IMR-90 (cell line): ENCODE measurements around the gene NRP1. TPM values are rescaled to one million over a fixed set of nuclear protein-coding genes. Genes with fewer than 3 reads are reported as not detected.

ENCODE experiments used
- ATAC-seq: fragments of 200-7000 bp; cut with Tn5 transposase; 2 replicates; pipeline ENCODE4 v1.9.1; 2020; ENCODE audit warnings: low read depth, mild to moderate bottlenecking, moderate library complexity
- BruUV-seq: library from RNA; stranded (reverse); fragments of 400-500 nt; replicated peaks from 2 replicates; lab custom pipeline; 2021; lab: Mats Ljungman, UMichigan
- CTCF ChIA-PET: fragments of 300-600 bp; formaldehyde crosslinking; extraction: SDS; loops from one replicate; lab custom pipeline; 2021; ENCODE audit warnings: antibody characterized with exemption; lab: Yijun Ruan, JAX
- POLR2A ChIA-PET: fragments of 300-600 bp; sonication (Branson Sonifier 250); formaldehyde crosslinking; loops from one replicate; lab custom pipeline; 2022; ENCODE audit warnings: antibody characterized with exemption; ENCODE audit not compliant: unreplicated experiment; lab: Charles Lee
- DNase-seq: peaks from one replicate; pipeline ENCODE4 v3.0.0; 2013
- H2AFZ ChIP-seq: replicated peaks from 2 replicates; pipeline ENCODE3; 2013; ENCODE audit warnings: low read length, mild to moderate bottlenecking; ENCODE audit not compliant: poor library complexity
- H2AK5ac ChIP-seq: 2 replicates; pipeline ENCODE4 v1.6.1; 2013; ENCODE audit warnings: low read depth, low read length, inconsistent platforms
- H2AK9ac ChIP-seq: replicated peaks from 2 replicates; pipeline ENCODE3; 2013; ENCODE audit warnings: mild to moderate bottlenecking, low read depth, low read length, moderate library complexity; ENCODE audit not compliant: poor library complexity
- H2BK120ac ChIP-seq: 2 replicates; pipeline ENCODE4 v1.6.1; 2013; ENCODE audit warnings: low read depth, low read length, inconsistent platforms
- H2BK15ac ChIP-seq: 3 replicates; pipeline ENCODE4 v1.6.1; 2013; ENCODE audit warnings: low read depth, low read length, inconsistent platforms
- H2BK20ac ChIP-seq: 2 replicates; pipeline ENCODE4 v1.6.1; 2013; ENCODE audit warnings: low read depth, mild to moderate bottlenecking, inconsistent platforms, low read length, moderate library complexity
- H2BK5ac ChIP-seq: 2 replicates; pipeline ENCODE4 v1.6.1; 2013; ENCODE audit warnings: mild to moderate bottlenecking, low read depth, low read length, inconsistent platforms; ENCODE audit not compliant: poor library complexity, severe bottlenecking
- H3K14ac ChIP-seq: replicated peaks from 2 replicates; pipeline ENCODE4 v1.6.1; 2013; ENCODE audit warnings: low read depth, low read length, inconsistent platforms
- H3K18ac ChIP-seq: 2 replicates; pipeline ENCODE4 v1.6.1; 2013; ENCODE audit warnings: low read depth, low read length, control low read depth
- H3K23ac ChIP-seq: 2 replicates; pipeline ENCODE4 v1.6.1; 2013; ENCODE audit warnings: low read depth, low read length, inconsistent platforms
- H3K27ac ChIP-seq: 2 replicates; pipeline ENCODE4 v1.5.1; 2013; ENCODE audit warnings: mild to moderate bottlenecking, control low read depth, low read length; ENCODE audit not compliant: insufficient read depth
- H3K27me3 ChIP-seq: 2 replicates; pipeline ENCODE4 v1.6.1; 2013; ENCODE audit warnings: low read length; ENCODE audit not compliant: control insufficient read depth, insufficient read depth
- H3K36me3 ChIP-seq: 2 replicates; pipeline ENCODE4 v1.6.1; 2013; ENCODE audit warnings: low read length, mixed read lengths; ENCODE audit not compliant: control insufficient read depth, insufficient read depth
- H3K4ac ChIP-seq: 2 replicates; pipeline ENCODE4 v1.6.1; 2013; ENCODE audit warnings: low read depth, low read length, inconsistent platforms
- H3K4me1 ChIP-seq: 2 replicates; pipeline ENCODE4 v1.6.1; 2013; ENCODE audit warnings: low read length, mixed read lengths; ENCODE audit not compliant: control insufficient read depth, insufficient read depth
- H3K4me2 ChIP-seq: 2 replicates; pipeline ENCODE4 v1.6.1; 2013; ENCODE audit warnings: low read depth, mild to moderate bottlenecking, control low read depth, low read length, moderate library complexity
- H3K4me3 ChIP-seq: 2 replicates; pipeline ENCODE4 v1.5.1; 2013; ENCODE audit warnings: low read depth, mild to moderate bottlenecking, control low read depth, low read length, moderate library complexity; ENCODE audit not compliant: insufficient read depth
- H3K56ac ChIP-seq: 2 replicates; pipeline ENCODE4 v1.6.1; 2013; ENCODE audit warnings: low read length, inconsistent platforms; ENCODE audit not compliant: insufficient read depth; ENCODE audit errors: extremely low read depth
- H3K79me1 ChIP-seq, 2 experiments: 2 replicates each; pipeline ENCODE4 v1.6.1; 2013; ENCODE audit warnings: low read length in 2 of 2, inconsistent platforms in 1 of 2, low read depth in 1 of 2
- H3K9ac ChIP-seq: 2 replicates; pipeline ENCODE4 v1.6.1; 2013; ENCODE audit warnings: low read depth, low read length, control low read depth
- H3K9me1 ChIP-seq: 2 replicates; pipeline ENCODE4 v1.6.1; 2013; ENCODE audit warnings: low read length, inconsistent platforms; ENCODE audit not compliant: insufficient read depth
- H3K9me3 ChIP-seq: 2 replicates; pipeline ENCODE4 v1.6.1; 2013; ENCODE audit warnings: low read length; ENCODE audit not compliant: control insufficient read depth, insufficient read depth
- H4K20me1 ChIP-seq: 2 replicates; pipeline ENCODE4 v1.6.1; 2013; ENCODE audit warnings: low read length, inconsistent platforms; ENCODE audit not compliant: insufficient read depth
- H4K5ac ChIP-seq: 2 replicates; pipeline ENCODE4 v1.6.1; 2013; ENCODE audit warnings: mild to moderate bottlenecking, low read depth, low read length, control low read depth
- H4K8ac ChIP-seq, 2 experiments: 2 replicates each; pipeline ENCODE4 v1.6.1; 2013; ENCODE audit warnings: low read depth in 2 of 2, low read length in 2 of 2, control low read depth in 1 of 2, inconsistent platforms in 1 of 2
- H4K91ac ChIP-seq: 2 replicates; pipeline ENCODE4 v1.6.1; 2013; ENCODE audit warnings: low read depth, low read length, inconsistent platforms; ENCODE audit not compliant: insufficient read depth
- BHLHE40 ChIP-seq: fragments of 150-350 bp; IDR thresholded peaks from 2 replicates; pipeline ENCODE4 v1.6.1; 2016; ENCODE audit warnings: mild to moderate bottlenecking, low read depth, low read length
- CEBPB ChIP-seq: IDR thresholded peaks from 2 replicates; pipeline ENCODE4 v1.6.1; 2012; ENCODE audit warnings: low read depth, low read length, improper control_type of control experiment
- CHD1 ChIP-seq: IDR thresholded peaks from 2 replicates; pipeline ENCODE4 v1.6.1; 2012; ENCODE audit warnings: low read depth, low read length, improper control_type of control experiment
- FOS ChIP-seq: fragments of 150-350 bp; IDR thresholded peaks from 2 replicates; pipeline ENCODE4 v1.6.1; 2016; ENCODE audit warnings: low read depth, low read length
- MAFK ChIP-seq: IDR thresholded peaks from 2 replicates; pipeline ENCODE4 v1.6.1; 2012; ENCODE audit warnings: low read depth, low read length, improper control_type of control experiment
- MXI1 ChIP-seq: IDR thresholded peaks from 2 replicates; pipeline ENCODE4 v1.6.1; 2012; ENCODE audit warnings: low read depth, mild to moderate bottlenecking, low read length, moderate library complexity, borderline replicate concordance
- NFE2L2 ChIP-seq: fragments of 150-350 bp; IDR thresholded peaks from 2 replicates; pipeline ENCODE4 v1.6.1; 2016; ENCODE audit warnings: low read depth, mild to moderate bottlenecking, low read length
- POLR2A ChIP-seq: IDR thresholded peaks from 2 replicates; pipeline ENCODE4 v1.6.1; 2012; ENCODE audit warnings: mild to moderate bottlenecking, low read depth, low read length
- RCOR1 ChIP-seq: IDR thresholded peaks from 2 replicates; pipeline ENCODE4 v1.6.1; 2012; ENCODE audit warnings: mild to moderate bottlenecking, low read length, improper control_type of control experiment; ENCODE audit not compliant: insufficient replicate concordance
- SMC3 ChIP-seq: fragments of 150-350 bp; IDR thresholded peaks from 2 replicates; pipeline ENCODE4 v1.6.1; 2016; ENCODE audit warnings: low read depth, mild to moderate bottlenecking, antibody characterized with exemption, low read length, moderate library complexity
- WGBS, 2 experiments: methylation state at CpG; one replicate each; pipeline versions ENCODE4 v1.1.5 to v1.1.7; 2013; ENCODE audit warnings: missing lambda C conversion rate in 2 of 2; ENCODE audit not compliant: insufficient read length in 1 of 2; ENCODE audit errors: extremely low coverage in 2 of 2; 5-methylcytosine and 5-hydroxymethylcytosine counted together
- dilution Hi-C: fragments of 300-500 bp; cut with HindIII; formaldehyde crosslinking; loops from one replicate; pipeline ENCODE4 v1.14.3; 2018; ENCODE audit warnings: low sequenced_read_pairs; ENCODE audit not compliant: unreplicated experiment
- in situ Hi-C: fragments of 300-500 bp; cut with MboI; formaldehyde crosslinking; loops from 3 replicates; pipeline ENCODE4 v1.14.3; 2019; ENCODE audit warnings: low sequenced_read_pairs, inconsistent platforms, mixed read lengths
- intact Hi-C: fragments of 100-400 bp; cut with micrococcal nuclease; formaldehyde crosslinking; loops from 2 replicates; pipeline ENCODE4 v1.10.0; 2022
- polyA plus RNA-seq, 3 experiments: library from polyadenylated mRNA; depleted of rRNA; stranded (reverse); fragments of >200 nt; gene quantifications; 2 replicates each; pipeline ENCODE4 v1.2.3, GENCODE V29; 2012; ENCODE audit warnings: low replicate concordance in 1 of 3
- total RNA-seq: library from RNA; depleted of rRNA; stranded (reverse); fragments of >200 nt; gene quantifications from 2 replicates; pipeline ENCODE4 v1.2.3, GENCODE V29; 2012
- TF ChIP-seq, protein P1 (sequence below): fragments of 150-350 bp; IDR thresholded peaks from 2 replicates; pipeline ENCODE4 v1.6.1; 2016; ENCODE audit warnings: low read depth, mild to moderate bottlenecking, low read length, moderate library complexity, borderline replicate concordance
- TF ChIP-seq, protein P2 (sequence below): conservative IDR thresholded peaks from 2 replicates; pipeline ENCODE4 v1.5.1; 2012; ENCODE audit warnings: mild to moderate bottlenecking, low read depth, low read length, improper control_type of control experiment

Gene NRP1
- total and polyA plus RNA-seq, 2 of the 4 experiments (the other 2 are of a cell fraction), result 108 to 227 TPM

- Histone ChIP-seq H4K5ac (no peak overlapping the region; the same call in 1 of the 2 replicates), H3K79me1 (peaks cover 11 to 41% of the 10 kb centered on the region in 2 experiments), H3K4me1 (peaks cover 10% of the 10 kb centered on the region), H2AK9ac (no peak overlapping the region), H2BK5ac (no peak overlapping the region), H3K14ac (no peak overlapping the region), H3K18ac (no peak overlapping the region), H3K4ac (no peak overlapping the region; the same call in 1 of the 2 replicates), H3K9me1 (peaks cover 8% of the 10 kb centered on the region; the same call in 1 of the 2 replicates), H3K4me3 (no peak overlapping the region), H3K9ac (no peak overlapping the region), H4K91ac (no peak overlapping the region), H4K20me1 (no peaks in the 10 kb centered on the region), H3K27ac (no peak overlapping the region), H4K8ac (no peak overlapping the region), H3K27me3 (no peaks in the 10 kb centered on the region), H3K36me3 (peaks cover 5% of the 10 kb centered on the region), H3K23ac (no peak overlapping the region), H2BK20ac (no peak overlapping the region), H3K4me2 (no peak overlapping the region), H2AK5ac (no peak overlapping the region), H2AFZ (no peak overlapping the region), H3K9me3 (no peaks in the 10 kb centered on the region), H2BK120ac (no peak overlapping the region), H2BK15ac (no peak overlapping the region), H3K56ac (no peak overlapping the region)
- no CpG with 5 or more reads among the region's 2 CpGs for WGBS, 2 experiments
- ChIA-PET CTCF (interaction anchor here (1.0 to 2.3 kb wide), 2 partner anchors 14 to 51 kb away, joined by 4 to 6 read pairs; no protein-coding TSS in a partner anchor), POLR2A (no interaction called here)
- intact Hi-C loops, result no loop called here
- BruUV-seq, result no TSS peak
- in situ Hi-C loops, result no loop called here
- no peak for ATAC-seq
- no peak for DNase-seq
- TF ChIP-seq MAFK (no peak), POLR2A (no peak), CHD1 (no peak), CEBPB (no peak), RCOR1 (no peak), MXI1 (no peak), NFE2L2 (no peak), SMC3 (no peak), FOS (no peak), BHLHE40 (no peak)
- TF ChIP-seq, protein P1, sequence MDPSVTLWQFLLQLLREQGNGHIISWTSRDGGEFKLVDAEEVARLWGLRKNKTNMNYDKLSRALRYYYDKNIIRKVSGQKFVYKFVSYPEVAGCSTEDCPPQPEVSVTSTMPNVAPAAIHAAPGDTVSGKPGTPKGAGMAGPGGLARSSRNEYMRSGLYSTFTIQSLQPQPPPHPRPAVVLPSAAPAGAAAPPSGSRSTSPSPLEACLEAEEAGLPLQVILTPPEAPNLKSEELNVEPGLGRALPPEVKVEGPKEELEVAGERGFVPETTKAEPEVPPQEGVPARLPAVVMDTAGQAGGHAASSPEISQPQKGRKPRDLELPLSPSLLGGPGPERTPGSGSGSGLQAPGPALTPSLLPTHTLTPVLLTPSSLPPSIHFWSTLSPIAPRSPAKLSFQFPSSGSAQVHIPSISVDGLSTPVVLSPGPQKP, result no peak
- TF ChIP-seq, protein P2, sequence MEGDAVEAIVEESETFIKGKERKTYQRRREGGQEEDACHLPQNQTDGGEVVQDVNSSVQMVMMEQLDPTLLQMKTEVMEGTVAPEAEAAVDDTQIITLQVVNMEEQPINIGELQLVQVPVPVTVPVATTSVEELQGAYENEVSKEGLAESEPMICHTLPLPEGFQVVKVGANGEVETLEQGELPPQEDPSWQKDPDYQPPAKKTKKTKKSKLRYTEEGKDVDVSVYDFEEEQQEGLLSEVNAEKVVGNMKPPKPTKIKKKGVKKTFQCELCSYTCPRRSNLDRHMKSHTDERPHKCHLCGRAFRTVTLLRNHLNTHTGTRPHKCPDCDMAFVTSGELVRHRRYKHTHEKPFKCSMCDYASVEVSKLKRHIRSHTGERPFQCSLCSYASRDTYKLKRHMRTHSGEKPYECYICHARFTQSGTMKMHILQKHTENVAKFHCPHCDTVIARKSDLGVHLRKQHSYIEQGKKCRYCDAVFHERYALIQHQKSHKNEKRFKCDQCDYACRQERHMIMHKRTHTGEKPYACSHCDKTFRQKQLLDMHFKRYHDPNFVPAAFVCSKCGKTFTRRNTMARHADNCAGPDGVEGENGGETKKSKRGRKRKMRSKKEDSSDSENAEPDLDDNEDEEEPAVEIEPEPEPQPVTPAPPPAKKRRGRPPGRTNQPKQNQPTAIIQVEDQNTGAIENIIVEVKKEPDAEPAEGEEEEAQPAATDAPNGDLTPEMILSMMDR, result no peak
- dilution Hi-C loops, result no loop called here
These were observed 90.0 kb downstream of the NRP1 start for GRCh38 chr10:33244354-33244967.
